H9 (cell line): Measurements from ENCODE around the gene CPB1. TPM values are rescaled to one million over a fixed set of nuclear protein-coding genes. Genes with fewer than 3 reads are reported as not detected.

Experiments
- DNase-seq: peaks from one replicate; pipeline ENCODE4 v3.0.0-alpha.2; 2017
- H2AFZ ChIP-seq: one replicate; pipeline ENCODE4 v1.6.1; 2013; ENCODE audit warnings: mild to moderate bottlenecking, low read length, control low read depth, moderate library complexity
- H2AK5ac ChIP-seq: 2 replicates; pipeline ENCODE4 v1.6.1; 2013; ENCODE audit warnings: low read length, control low read depth, mixed read lengths; ENCODE audit not compliant: insufficient read length
- H2BK120ac ChIP-seq: one replicate; pipeline ENCODE4 v1.6.1; 2013; ENCODE audit warnings: low read depth, mild to moderate bottlenecking, low read length, control low read depth, inconsistent platforms; ENCODE audit not compliant: poor library complexity, severe bottlenecking
- H2BK12ac ChIP-seq: 2 replicates; pipeline ENCODE4 v1.6.1; 2013; ENCODE audit warnings: low read length, control low read depth, mixed read lengths, low read depth; ENCODE audit not compliant: insufficient read length
- H2BK15ac ChIP-seq: 2 replicates; pipeline ENCODE4 v1.6.1; 2013; ENCODE audit warnings: low read depth, low read length, control low read depth
- H2BK20ac ChIP-seq: one replicate; pipeline ENCODE4 v1.6.1; 2013; ENCODE audit warnings: low read depth, mild to moderate bottlenecking, low read length, control low read depth, inconsistent platforms; ENCODE audit not compliant: poor library complexity, severe bottlenecking
- H2BK5ac ChIP-seq: 2 replicates; pipeline ENCODE4 v1.6.1; 2013; ENCODE audit warnings: low read length, control low read depth, mixed read lengths; ENCODE audit not compliant: insufficient read length
- H3K14ac ChIP-seq: 2 replicates; pipeline ENCODE4 v1.6.1; 2013; ENCODE audit warnings: low read length, control low read depth; ENCODE audit not compliant: insufficient read depth
- H3K18ac ChIP-seq: 2 replicates; pipeline ENCODE4 v1.6.1; 2013; ENCODE audit warnings: low read depth, mild to moderate bottlenecking, mixed read lengths, low read length, control low read depth; ENCODE audit not compliant: insufficient read length
- H3K23ac ChIP-seq: 2 replicates; pipeline ENCODE4 v1.6.1; 2013; ENCODE audit warnings: low read length, control low read depth, mixed read lengths, low read depth; ENCODE audit not compliant: insufficient read length
- H3K23me2 ChIP-seq: 2 replicates; pipeline ENCODE4 v1.6.1; 2013; ENCODE audit warnings: low read depth, mild to moderate bottlenecking, mixed read lengths, low read length, control low read depth; ENCODE audit not compliant: insufficient read length, poor library complexity, severe bottlenecking
- H3K27ac ChIP-seq: 2 replicates; pipeline ENCODE4 v1.5.1; 2013; ENCODE audit warnings: low read length, control low read depth, mixed read lengths, low read depth; ENCODE audit not compliant: insufficient read length
- H3K27me3 ChIP-seq: 2 replicates; pipeline ENCODE4 v1.6.1; 2013; ENCODE audit warnings: low read length, control low read depth, inconsistent platforms; ENCODE audit not compliant: insufficient read depth
- H3K4ac ChIP-seq: 2 replicates; pipeline ENCODE4 v1.6.1; 2013; ENCODE audit warnings: low read depth, mild to moderate bottlenecking, control low read depth, inconsistent platforms, low read length, moderate library complexity
- H3K4me1 ChIP-seq: 2 replicates; pipeline ENCODE4 v1.6.1; 2013; ENCODE audit warnings: low read length, control low read depth, inconsistent platforms; ENCODE audit not compliant: insufficient read depth
- H3K4me2 ChIP-seq: 2 replicates; pipeline ENCODE4 v1.6.1; 2013; ENCODE audit warnings: low read length, control low read depth, mixed read lengths; ENCODE audit not compliant: insufficient read length, insufficient read depth
- H3K56ac ChIP-seq: 2 replicates; pipeline ENCODE4 v1.6.1; 2013; ENCODE audit warnings: low read depth, mild to moderate bottlenecking, mixed read lengths, low read length, control low read depth; ENCODE audit not compliant: insufficient read length
- H3K79me1 ChIP-seq: 2 replicates; pipeline ENCODE4 v1.6.1; 2013; ENCODE audit warnings: low read depth, mild to moderate bottlenecking, moderate library complexity, low read length, control low read depth, inconsistent platforms; ENCODE audit not compliant: insufficient read depth, poor library complexity, severe bottlenecking
- H3K79me2 ChIP-seq: 2 replicates; pipeline ENCODE4 v1.6.1; 2013; ENCODE audit warnings: low read length, control low read depth, inconsistent platforms; ENCODE audit not compliant: insufficient read depth
- H3K9ac ChIP-seq: 2 replicates; pipeline ENCODE4 v1.6.1; 2013; ENCODE audit warnings: low read length, control low read depth, mixed read lengths; ENCODE audit not compliant: insufficient read length; ENCODE audit errors: extremely low read depth
- H3K9me3 ChIP-seq: one replicate; pipeline ENCODE4 v1.6.1; 2013; ENCODE audit warnings: low read depth, low read length, inconsistent platforms; ENCODE audit not compliant: control insufficient read depth
- H3T11ph ChIP-seq: one replicate; pipeline ENCODE4 v1.6.1; 2013; ENCODE audit warnings: mild to moderate bottlenecking, low read length, control low read depth, inconsistent platforms
- H4K20me1 ChIP-seq: one replicate; pipeline ENCODE4 v1.6.1; 2013; ENCODE audit not compliant: control insufficient read depth, insufficient read length, insufficient read depth
- H4K5ac ChIP-seq: 2 replicates; pipeline ENCODE4 v1.6.1; 2013; ENCODE audit warnings: low read depth, mild to moderate bottlenecking, mixed read lengths, low read length, control low read depth; ENCODE audit not compliant: insufficient read length
- H4K8ac ChIP-seq: replicated peaks from 2 replicates; pipeline ENCODE4 v1.6.1; 2013; ENCODE audit warnings: low read length, control low read depth, mixed read lengths, low read depth; ENCODE audit not compliant: insufficient read length
- H4K91ac ChIP-seq: 2 replicates; pipeline ENCODE4 v1.6.1; 2013; ENCODE audit warnings: low read depth, mild to moderate bottlenecking, moderate library complexity, mixed read lengths, low read length, control low read depth; ENCODE audit not compliant: insufficient read length
- H3K27ac Mint-ChIP-seq, 3 experiments: 2 replicates in 2 of 3; 3 replicates in 1 of 3; pipeline ENCODE4 v1.8.0; 2020 to 2021; ENCODE audit warnings: mixed read lengths in 3 of 3, mild to moderate bottlenecking in 1 of 3, moderate library complexity in 1 of 3
- H3K27me3 Mint-ChIP-seq: 2 replicates; pipeline ENCODE4 v1.8.0; 2021; ENCODE audit warnings: low read depth, mild to moderate bottlenecking, moderate library complexity, mixed read lengths
- H3K36me3 Mint-ChIP-seq, 3 experiments: 2 replicates in 2 of 3; 3 replicates in 1 of 3; pipeline ENCODE4 v1.8.0; 2020 to 2021; ENCODE audit warnings: low read depth in 3 of 3, mixed read lengths in 3 of 3; ENCODE audit not compliant: insufficient read depth in 1 of 3
- H3K4me1 Mint-ChIP-seq, 2 experiments: 2 replicates each; pipeline ENCODE4 v1.8.0; 2020; ENCODE audit warnings: mixed read lengths in 2 of 2
- H3K4me3 Mint-ChIP-seq, 2 experiments: 2 replicates in 1 of 2; 3 replicates in 1 of 2; pipeline ENCODE4 v1.8.0; 2020 to 2021; ENCODE audit warnings: mild to moderate bottlenecking in 2 of 2, mixed read lengths in 2 of 2, moderate library complexity in 1 of 2
- H3K9me3 Mint-ChIP-seq, 2 experiments: 2 replicates in 1 of 2; 3 replicates in 1 of 2; pipeline ENCODE4 v1.8.0; 2020; ENCODE audit warnings: mild to moderate bottlenecking in 2 of 2, mixed read lengths in 2 of 2, moderate library complexity in 1 of 2
- WGBS: extraction: QIAGEN DNeasy Blood & Tissue Kit; methylation state at CpG from one replicate; pipeline ENCODE4 v1.1.7; 2013; ENCODE audit warnings: missing lambda C conversion rate, low lambda C conversion rate, mixed read lengths; ENCODE audit not compliant: insufficient read length; ENCODE audit errors: extremely low coverage; 5-methylcytosine and 5-hydroxymethylcytosine counted together
- total RNA-seq: library from RNA; stranded (reverse); gene quantifications from 2 replicates; pipeline ENCODE4 v1.2.1, GENCODE V29; 2021
- TF ChIP-seq, protein P1 (sequence below): fragments of 200-600 bp; sonication (generic); conservative IDR thresholded peaks from 3 replicates; pipeline ENCODE4 v1.8.0; 2021; ENCODE audit warnings: antibody characterized with exemption, mild to moderate bottlenecking

CPB1 gene
- total RNA-seq, 1 experiment from 2014 or later, result not detected

DNA sequence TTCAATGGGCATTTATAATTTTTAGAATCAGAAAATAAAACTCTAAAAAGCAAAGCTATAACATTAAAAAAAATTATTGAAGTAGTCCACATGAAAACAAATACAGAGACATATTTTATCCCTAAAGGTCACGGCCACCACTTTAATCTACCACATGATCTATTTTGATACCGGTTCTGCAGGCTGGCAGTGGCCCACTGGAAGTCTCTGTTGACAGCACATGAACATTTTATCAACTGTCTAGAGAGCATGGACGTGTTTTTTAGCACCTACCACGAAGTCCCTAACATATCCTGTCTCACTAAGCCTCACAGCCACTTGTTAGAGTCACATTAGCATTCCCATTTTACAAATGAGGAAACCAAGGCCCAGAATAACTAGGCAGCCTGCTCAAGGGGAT lies 35.7 kb downstream of the CPB1 start:
- Histone ChIP-seq H3K4me2 (no peak overlapping the region), H2BK5ac (no peak overlapping the region), H3K23ac (no peak overlapping the region), H3K4me1 (no peaks in the 10 kb centered on the region), H3K9ac (no peak overlapping the region), H4K20me1 (no peaks in the 10 kb centered on the region), H2BK15ac (no peak overlapping the region), H3K27ac (no peak overlapping the region), H3K4ac (no peak overlapping the region), H2BK12ac (no peak overlapping the region), H2AK5ac (no peak overlapping the region), H4K91ac (no peak overlapping the region), H3K27me3 (no peaks in the 10 kb centered on the region), H4K5ac (no peak overlapping the region), H2BK20ac (no peak overlapping the region), H3K18ac (no peak overlapping the region), H3K14ac (no peak overlapping the region), H3K23me2 (no peaks in the 10 kb centered on the region), H3K79me1 (no peaks in the 10 kb centered on the region), H3K79me2 (no peaks in the 10 kb centered on the region), H2AFZ (no peak overlapping the region), H3K9me3 (no peaks in the 10 kb centered on the region), H3K56ac (no peak overlapping the region), H4K8ac (no peak overlapping the region), H3T11ph (no peak overlapping the region), H2BK120ac (no peak overlapping the region)
- no peak overlapping the region for H3K4me3 Mint-ChIP-seq
- TF ChIP-seq, protein P1, sequence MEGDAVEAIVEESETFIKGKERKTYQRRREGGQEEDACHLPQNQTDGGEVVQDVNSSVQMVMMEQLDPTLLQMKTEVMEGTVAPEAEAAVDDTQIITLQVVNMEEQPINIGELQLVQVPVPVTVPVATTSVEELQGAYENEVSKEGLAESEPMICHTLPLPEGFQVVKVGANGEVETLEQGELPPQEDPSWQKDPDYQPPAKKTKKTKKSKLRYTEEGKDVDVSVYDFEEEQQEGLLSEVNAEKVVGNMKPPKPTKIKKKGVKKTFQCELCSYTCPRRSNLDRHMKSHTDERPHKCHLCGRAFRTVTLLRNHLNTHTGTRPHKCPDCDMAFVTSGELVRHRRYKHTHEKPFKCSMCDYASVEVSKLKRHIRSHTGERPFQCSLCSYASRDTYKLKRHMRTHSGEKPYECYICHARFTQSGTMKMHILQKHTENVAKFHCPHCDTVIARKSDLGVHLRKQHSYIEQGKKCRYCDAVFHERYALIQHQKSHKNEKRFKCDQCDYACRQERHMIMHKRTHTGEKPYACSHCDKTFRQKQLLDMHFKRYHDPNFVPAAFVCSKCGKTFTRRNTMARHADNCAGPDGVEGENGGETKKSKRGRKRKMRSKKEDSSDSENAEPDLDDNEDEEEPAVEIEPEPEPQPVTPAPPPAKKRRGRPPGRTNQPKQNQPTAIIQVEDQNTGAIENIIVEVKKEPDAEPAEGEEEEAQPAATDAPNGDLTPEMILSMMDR, result no peak
- no peaks in the 10 kb centered on the region for H3K27me3 Mint-ChIP-seq
- no peak for DNase-seq
- H3K9me3 Mint-ChIP-seq, result no peaks in the 10 kb centered on the region
- H3K27ac Mint-ChIP-seq, result no peak overlapping the region
- no CpG with 5 or more reads among the region's 4 CpGs for WGBS
- H3K4me1 Mint-ChIP-seq, result no peaks in the 10 kb centered on the region
- H3K36me3 Mint-ChIP-seq, result no peaks in the 10 kb centered on the region
